ENCODE results near the gene ANKRD50. TPM values are rescaled to one million over a fixed set of nuclear protein-coding genes. Genes with fewer than 3 reads are reported as not detected.

Gene ANKRD50
- total and polyA plus RNA-seq, 2 of the 13 experiments (the other 11 are each of a cell fraction or from before 2014, with no cell fraction given), result 2.4 to 4.4 TPM

- H3K4me2 ChIP-seq (ENCODE audit: low read depth, low read length), result no peak overlapping the region
- H3K9ac ChIP-seq (ENCODE audit: insufficient read depth, low read depth, low read length), result no peak overlapping the region
- H2AFZ ChIP-seq (ENCODE audit: low read length), result no peak overlapping the region
- in situ Hi-C loops (cut with HindIII; ENCODE audit: extremely low pct_ligation_motif_present, low pct_unique_long_range_greater_than_20kb), result no loop called here
- ChIA-PET CTCF (ENCODE audit: low intra/inter-chr PET ratio, low total read pairs) (no interaction called here), POLR2A (no interaction called here)
- DNase-seq (ENCODE audit: low spot score) (no peak), FAIRE-seq (no peak), ATAC-seq (no peak)
- H3K79me2 ChIP-seq (ENCODE audit: insufficient read depth, low read length), result no peaks in the 10 kb centered on the region
- no peaks in the 10 kb centered on the region for H4K20me1 ChIP-seq (ENCODE audit: insufficient read depth, low read length)
- no TSS peak for BruUV-seq (replicated peaks)
- H3K27me3 ChIP-seq (ENCODE audit: control insufficient read depth in 1 of 2, insufficient read depth in 2 of 2, low read length in 2 of 2), result no peaks in the 10 kb centered on the region
- TF ChIP-seq CHD4 (IDR thresholded peaks at IDR 0.05; ENCODE audit: borderline replicate concordance, low read length) (no peak), ZNF687 (CRISPR knock-in tag; IDR thresholded peaks at IDR 0.05) (no peak), FOXM1 (CRISPR knock-in tag; IDR thresholded peaks at IDR 0.05) (no peak), SMARCE1 (IDR thresholded peaks at IDR 0.05; ENCODE audit: borderline replicate concordance) (no peak), GFI1 (CRISPR knock-in tag; IDR thresholded peaks at IDR 0.05; ENCODE audit: borderline replicate concordance) (no peak)
- intact Hi-C loops (cut with micrococcal nuclease; ENCODE audit: unreplicated experiment), result no loop called here
- H3K4me3 ChIP-seq (replicated peaks in 1 of 3; ENCODE audit: insufficient read depth in 1 of 3, low read depth in 2 of 3, low read length in 3 of 3), result no peak overlapping the region
- 21% methylated on average over 3 of the region's 3 CpGs for WGBS (ENCODE audit: low lambda C conversion rate)
- no peaks in the 10 kb centered on the region for H3K4me1 ChIP-seq (ENCODE audit: insufficient read depth, low read length)
- no peaks in the 10 kb centered on the region for H3K36me3 ChIP-seq (replicated peaks in 1 of 2; ENCODE audit: control insufficient read depth in 1 of 2, insufficient read depth in 2 of 2, low read length in 2 of 2)
- no peaks in the 10 kb centered on the region for H3K9me3 ChIP-seq (ENCODE audit: low read length)
- no peak overlapping the region for H3K27ac ChIP-seq (ENCODE audit: extremely low read length, insufficient read depth, low read length)
Observed at GRCh38 chr4:124726269-124726668, 13.7 kb upstream of the ANKRD50 start.

DNA sequence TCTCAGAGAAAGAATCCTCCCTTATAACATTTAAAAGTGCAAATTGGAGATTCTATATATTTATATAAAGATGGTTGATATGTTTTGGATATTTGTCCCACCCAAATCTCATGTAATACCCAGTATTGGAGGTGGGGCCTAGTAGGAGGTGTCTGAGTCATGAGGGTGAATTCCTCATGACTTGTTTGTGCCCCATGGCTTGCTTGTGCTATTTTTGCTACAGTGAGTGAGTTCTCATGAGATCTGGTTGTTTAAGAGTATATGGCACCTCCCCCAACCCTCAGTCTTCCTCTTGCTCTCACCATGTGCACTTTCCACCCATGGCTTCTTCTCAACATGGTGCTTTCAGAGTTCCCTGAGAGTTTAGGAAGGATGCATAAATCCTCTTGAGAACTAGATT is 9.5 kb upstream of the ANKRD50 start:
- no peak for ATAC-seq
- Histone ChIP-seq H3K36me3 (replicated peaks in 1 of 2; ENCODE audit: control insufficient read depth in 1 of 2, insufficient read depth in 2 of 2, low read length in 2 of 2) (no peaks in the 10 kb centered on the region), H4K20me1 (ENCODE audit: insufficient read depth, low read length) (no peaks in the 10 kb centered on the region), H2AFZ (ENCODE audit: low read length) (no peak overlapping the region), H3K9me3 (ENCODE audit: low read length) (no peaks in the 10 kb centered on the region), H3K4me3 (replicated peaks in 1 of 3; ENCODE audit: insufficient read depth in 1 of 3, low read depth in 2 of 3, low read length in 3 of 3) (no peak overlapping the region), H3K9ac (ENCODE audit: insufficient read depth, low read depth, low read length) (no peak overlapping the region), H3K79me2 (ENCODE audit: insufficient read depth, low read length) (no peaks in the 10 kb centered on the region), H3K4me2 (ENCODE audit: low read depth, low read length) (no peak overlapping the region), H3K27me3 (ENCODE audit: control insufficient read depth in 1 of 2, insufficient read depth in 2 of 2, low read length in 2 of 2) (no peaks in the 10 kb centered on the region; a peak in 1 of 5 replicates), H3K4me1 (ENCODE audit: insufficient read depth, low read length) (no peaks in the 10 kb centered on the region), H3K27ac (ENCODE audit: extremely low read length, insufficient read depth, low read length) (no peak overlapping the region)
- no peak for DNase-seq (ENCODE audit: low spot score)
- ChIA-PET CTCF (ENCODE audit: low intra/inter-chr PET ratio, low total read pairs) (no interaction called here), POLR2A (no interaction called here)
- intact Hi-C loops (cut with micrococcal nuclease; ENCODE audit: unreplicated experiment), result no loop called here
- FAIRE-seq, result no peak
- in situ Hi-C loops (cut with HindIII; ENCODE audit: extremely low pct_ligation_motif_present, low pct_unique_long_range_greater_than_20kb), result no loop called here
- no TSS peak for BruUV-seq (replicated peaks)
- TF ChIP-seq NFIC (IDR thresholded peaks at IDR 0.05; ENCODE audit: low read length) (no peak), GABPB1 (CRISPR knock-in tag; IDR thresholded peaks at IDR 0.05) (no peak), HMGXB3 (CRISPR knock-in tag; IDR thresholded peaks at IDR 0.05; ENCODE audit: borderline replicate concordance) (no peak)
- TF ChIP-seq, protein P1, sequence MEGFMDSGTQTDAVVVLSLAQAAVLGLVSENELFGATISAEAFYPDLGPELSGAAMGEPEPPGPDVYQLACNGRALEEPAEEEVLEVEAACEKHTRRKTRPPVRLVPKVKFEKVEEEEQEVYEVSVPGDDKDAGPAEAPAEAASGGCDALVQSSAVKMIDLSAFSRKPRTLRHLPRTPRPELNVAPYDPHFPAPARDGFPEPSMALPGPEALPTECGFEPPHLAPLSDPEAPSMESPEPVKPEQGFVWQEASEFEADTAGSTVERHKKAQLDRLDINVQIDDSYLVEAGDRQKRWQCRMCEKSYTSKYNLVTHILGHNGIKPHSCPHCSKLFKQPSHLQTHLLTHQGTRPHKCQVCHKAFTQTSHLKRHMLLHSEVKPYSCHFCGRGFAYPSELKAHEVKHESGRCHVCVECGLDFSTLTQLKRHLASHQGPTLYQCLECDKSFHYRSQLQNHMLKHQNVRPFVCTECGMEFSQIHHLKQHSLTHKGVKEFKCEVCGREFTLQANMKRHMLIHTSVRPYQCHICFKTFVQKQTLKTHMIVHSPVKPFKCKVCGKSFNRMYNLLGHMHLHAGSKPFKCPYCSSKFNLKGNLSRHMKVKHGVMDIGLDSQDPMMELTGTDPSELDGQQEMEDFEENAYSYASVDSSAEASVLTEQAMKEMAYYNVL (CRISPR knock-in tag; IDR thresholded peaks at IDR 0.05; ENCODE audit: borderline replicate concordance), result no peak
